HepG2 (cell line): ENCODE measurements around the gene NR1H3. TPM values are rescaled to one million over a fixed set of nuclear protein-coding genes. Genes with fewer than 3 reads are reported as not detected.

ENCODE experiments used
- ATAC-seq: fragments of 200-7000 bp; cut with Tn5 transposase; 3 replicates; pipeline ENCODE4 v1.9.1; 2020; ENCODE audit warnings: mild to moderate bottlenecking, moderate library complexity
- BruUV-seq: library from RNA; stranded (reverse); fragments of 400-500 nt; replicated peaks from 2 replicates; lab custom pipeline; 2021; lab: Mats Ljungman, UMichigan
- CTCF ChIA-PET: fragments of 300-600 bp; formaldehyde crosslinking; extraction: SDS; loops from one replicate; lab custom pipeline; 2021; ENCODE audit warnings: low total read pairs, inconsistent platforms, low intra/inter-chr PET ratio; lab: Yijun Ruan, JAX
- POLR2A ChIA-PET: fragments of 350-600 bp; sonication (Branson Sonifier 250); formaldehyde crosslinking; loops from one replicate; lab custom pipeline; 2020; ENCODE audit warnings: antibody characterized with exemption, inconsistent platforms; lab: Yijun Ruan, JAX
- DNase-seq: peaks from one replicate; pipeline ENCODE4 v3.0.0-alpha.2; 2015; ENCODE audit warnings: low spot score
- FAIRE-seq: peaks from 3 replicates; lab custom pipeline; 2011; peaks lifted over from hg19 to GRCh38; lab: Jason Lieb, UNC
- H2AFZ ChIP-seq: one replicate; pipeline ENCODE4 v1.6.1; 2011; ENCODE audit warnings: low read length, inconsistent platforms
- H3K27ac ChIP-seq: fragments of 300-600 bp; 3 replicates; pipeline ENCODE4 v1.8.0; 2011; ENCODE audit warnings: mixed run types, mild to moderate bottlenecking, mixed read lengths, low read length, inconsistent platforms; ENCODE audit not compliant: insufficient read depth; ENCODE audit errors: extremely low read length
- H3K27me3 ChIP-seq, 2 experiments: fragments of 200-600 bp in 1 of 2; 2 replicates in 1 of 2; 3 replicates in 1 of 2; pipeline versions ENCODE4 v1.6.0 to v1.8.0; 2011; ENCODE audit warnings: low read length in 2 of 2, mild to moderate bottlenecking in 2 of 2, moderate library complexity in 2 of 2, inconsistent platforms in 1 of 2; ENCODE audit not compliant: insufficient read depth in 2 of 2, control insufficient read depth in 1 of 2
- H3K36me3 ChIP-seq, 2 experiments: fragments of 200-600 bp in 1 of 2; replicated peaks in 1 of 2; 2 replicates in 1 of 2; 3 replicates in 1 of 2; pipeline versions ENCODE4 v1.5.1 to v1.8.0; 2011; ENCODE audit warnings: low read length in 2 of 2, inconsistent platforms in 1 of 2; ENCODE audit not compliant: insufficient read depth in 2 of 2, control insufficient read depth in 1 of 2
- H3K4me1 ChIP-seq: 2 replicates; pipeline ENCODE4 v1.5.1; 2012; ENCODE audit warnings: low read length, inconsistent platforms; ENCODE audit not compliant: insufficient read depth
- H3K4me2 ChIP-seq: 2 replicates; pipeline ENCODE4 v1.6.0; 2011; ENCODE audit warnings: low read depth, low read length, inconsistent platforms
- H3K4me3 ChIP-seq, 3 experiments: fragments of 200-600 bp in 1 of 3; sonication (generic), shearing (Covaris generic) in 1 of 3; replicated peaks in 1 of 3; 2 replicates each; pipeline ENCODE4 v1.5.1; 2011 to 2016; ENCODE audit warnings: low read length in 3 of 3, inconsistent platforms in 2 of 3, low read depth in 2 of 3, mild to moderate bottlenecking in 2 of 3, control low read depth in 1 of 3, mixed read lengths in 1 of 3; ENCODE audit not compliant: insufficient read depth in 1 of 3
- H3K79me2 ChIP-seq: one replicate; pipeline ENCODE4 v1.6.1; 2011; ENCODE audit warnings: low read length, inconsistent platforms; ENCODE audit not compliant: insufficient read depth
- H3K9ac ChIP-seq: 2 replicates; pipeline ENCODE4 v1.6.0; 2011; ENCODE audit warnings: mild to moderate bottlenecking, low read depth, low read length, inconsistent platforms; ENCODE audit not compliant: insufficient read depth
- H3K9me3 ChIP-seq: 2 replicates; pipeline ENCODE4 v1.5.1; 2012; ENCODE audit warnings: mild to moderate bottlenecking, low read length
- H4K20me1 ChIP-seq: 2 replicates; pipeline ENCODE4 v1.6.0; 2011; ENCODE audit warnings: inconsistent platforms, mild to moderate bottlenecking, low read length, moderate library complexity; ENCODE audit not compliant: insufficient read depth
- IRX3 ChIP-seq: sonication (generic); formaldehyde crosslinking; IDR thresholded peaks from 2 replicates; pipeline ENCODE4 v1.8.1; 2023; ENCODE audit warnings: mild to moderate bottlenecking, low read depth, missing genetic modification reagents, borderline replicate concordance
- KDM2A ChIP-seq: sonication (generic); formaldehyde crosslinking; IDR thresholded peaks from 2 replicates; pipeline ENCODE4 v1.4.0; 2020; ENCODE audit warnings: low read depth, missing genetic modification reagents, borderline replicate concordance
- NFIB ChIP-seq: sonication (generic); formaldehyde crosslinking; IDR thresholded peaks from 2 replicates; pipeline ENCODE4 v1.9.0; 2021; ENCODE audit warnings: missing genetic modification reagents, mild to moderate bottlenecking, borderline replicate concordance
- SIN3B ChIP-seq: fragments of 150-350 bp; IDR thresholded peaks from 2 replicates; pipeline ENCODE4 v1.6.1; 2014; ENCODE audit warnings: low read length
- TCF7 ChIP-seq: sonication (generic); IDR thresholded peaks from 2 replicates; pipeline ENCODE4 v1.6.1; 2016; ENCODE audit warnings: antibody characterized with exemption, low read depth
- TOPORS ChIP-seq: sonication (generic); formaldehyde crosslinking; IDR thresholded peaks from 2 replicates; pipeline ENCODE4 v1.8.0; 2023; ENCODE audit warnings: mild to moderate bottlenecking, missing genetic modification reagents
- ZFY ChIP-seq: sonication (generic); formaldehyde crosslinking; IDR thresholded peaks from 2 replicates; pipeline ENCODE4 v1.4.0; 2020; ENCODE audit warnings: missing genetic modification reagents
- ZNF3 ChIP-seq: IDR thresholded peaks from 2 replicates; pipeline ENCODE4 v1.7.0; 2017; ENCODE audit warnings: inconsistent platforms
- ZNF337 ChIP-seq: sonication (generic); formaldehyde crosslinking; IDR thresholded peaks from 2 replicates; pipeline ENCODE4 v1.5.1; 2020; ENCODE audit warnings: missing genetic modification reagents, low read depth, mild to moderate bottlenecking, borderline replicate concordance
- ZNF44 ChIP-seq: sonication (generic); formaldehyde crosslinking; IDR thresholded peaks from 2 replicates; pipeline ENCODE4 v1.5.1; 2020; ENCODE audit warnings: mild to moderate bottlenecking, missing genetic modification reagents
- ZNF616 ChIP-seq: sonication (generic); formaldehyde crosslinking; IDR thresholded peaks from 2 replicates; pipeline ENCODE4 v1.5.0; 2020; ENCODE audit warnings: low read depth, mild to moderate bottlenecking, missing genetic modification reagents
- WGBS: methylation state at CpG from one replicate; pipeline ENCODE4 v1.1.6; 2017; ENCODE audit warnings: low lambda C conversion rate; 5-methylcytosine and 5-hydroxymethylcytosine counted together
- in situ Hi-C: cut with HindIII; loops from 2 replicates; pipeline ENCODE4 v1.10.0; 2017; ENCODE audit warnings: low pct_unique_long_range_greater_than_20kb; ENCODE audit not compliant: extremely low pct_ligation_motif_present
- intact Hi-C: fragments of 100-400 bp; cut with micrococcal nuclease; formaldehyde crosslinking; loops from one replicate; pipeline ENCODE4 v1.10.0; 2022; ENCODE audit not compliant: unreplicated experiment
- polyA plus RNA-seq, 8 experiments: library from polyadenylated mRNA; depleted of rRNA in 3 of 8; stranded (reverse) in 7 of 8; unstranded in 1 of 8; fragments of >200 nt; fragmentation: Illumina TruSeq in 4 of 8; extraction: Trizol in 4 of 8; gene quantifications; 2 replicates each; pipeline versions ENCODE4 v1.2.1 to v1.2.3, GENCODE V29; 2011 to 2016; ENCODE audit warnings: low read depth in 4 of 8, missing spikeins in 1 of 8, mixed read lengths in 1 of 8; ENCODE audit not compliant: insufficient read depth in 1 of 8
- total RNA-seq, 5 experiments: library from RNA; depleted of rRNA; stranded (reverse); fragments of >200 nt; fragmentation: Illumina TruSeq; extraction: Trizol; gene quantifications; 2 replicates each; pipeline ENCODE4 v1.2.3, GENCODE V29; 2016; ENCODE audit warnings: low read depth in 1 of 5
- TF ChIP-seq, protein P1 (sequence below): sonication (generic); formaldehyde crosslinking; IDR thresholded peaks from 2 replicates; pipeline ENCODE4 v1.4.0; 2020; ENCODE audit warnings: missing genetic modification reagents
- TF ChIP-seq, protein P2 (sequence below): conservative IDR thresholded peaks from 2 replicates; pipeline ENCODE4 v1.6.1; 2018; ENCODE audit warnings: missing genetic modification reagents
- TF ChIP-seq, protein P3 (sequence below): sonication (generic); formaldehyde crosslinking; IDR thresholded peaks from 2 replicates; pipeline ENCODE4 v1.4.0; 2020; ENCODE audit warnings: missing genetic modification reagents
- TF ChIP-seq, protein P4 (sequence below): sonication (generic); formaldehyde crosslinking; IDR thresholded peaks from 2 replicates; pipeline ENCODE4 v1.8.0; 2023; ENCODE audit warnings: mild to moderate bottlenecking, missing genetic modification reagents

NR1H3 gene
- total and polyA plus RNA-seq, 2 of the 13 experiments (the other 11 are each of a cell fraction or from before 2014, with no cell fraction given): 41.8 to 102 TPM

DNA sequence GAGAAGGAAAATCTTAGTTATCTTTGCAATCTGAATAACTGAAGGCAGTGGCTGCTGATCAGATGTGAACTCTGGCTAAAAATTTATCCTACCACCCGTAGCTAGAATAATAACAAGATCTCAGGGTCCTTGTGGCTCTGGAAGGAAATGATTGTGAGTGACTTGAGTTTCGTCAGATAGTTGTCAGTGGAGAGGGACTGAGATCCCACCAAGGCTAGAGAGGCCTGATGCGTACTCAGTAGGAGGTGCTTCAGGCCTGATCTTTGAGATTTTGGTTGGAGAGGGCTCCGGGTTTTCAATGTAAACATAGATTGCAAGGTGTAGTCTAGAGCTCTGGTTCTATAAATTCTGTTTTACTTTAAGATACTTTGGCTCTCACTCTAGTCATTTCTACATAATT lies 13.5 kb downstream of the NR1H3 start:
- CTCF ChIA-PET: no interaction called here
- 12% methylated on average over 4 of the region's 4 CpGs for WGBS
- POLR2A ChIA-PET: interaction anchor here (0.7 to 2.4 kb wide), 10 partner anchors 9 to 354 kb away, joined by 3 to 12 read pairs (median 5); partner anchors contain the start of genes ACP2, DDB2 and NR1H3
- in situ Hi-C loops: no loop called here
- Histone ChIP-seq H3K4me3 (peak overlapping the region; percentile 70 to 92 (median 82); a peak in 5 of 6 replicates), H3K27ac (no peak overlapping the region), H3K36me3 (peaks cover 10 to 26% of the 10 kb centered on the region in 2 experiments), H3K4me1 (peaks cover 43% of the 10 kb centered on the region), H3K9ac (peak overlapping the region; percentile 48), H3K79me2 (peaks cover 40% of the 10 kb centered on the region), H4K20me1 (peaks cover 23% of the 10 kb centered on the region; the same call in 1 of the 2 replicates), H3K27me3 (no peaks in the 10 kb centered on the region), H3K9me3 (no peaks in the 10 kb centered on the region), H2AFZ (no peak overlapping the region), H3K4me2 (peak overlapping the region; percentile 95)
- DNase-seq (no peak), ATAC-seq (no peak), FAIRE-seq (no peak)
- TSS peak; percentile 50 for BruUV-seq
- intact Hi-C loops: no loop called here
- TF ChIP-seq, protein P1, sequence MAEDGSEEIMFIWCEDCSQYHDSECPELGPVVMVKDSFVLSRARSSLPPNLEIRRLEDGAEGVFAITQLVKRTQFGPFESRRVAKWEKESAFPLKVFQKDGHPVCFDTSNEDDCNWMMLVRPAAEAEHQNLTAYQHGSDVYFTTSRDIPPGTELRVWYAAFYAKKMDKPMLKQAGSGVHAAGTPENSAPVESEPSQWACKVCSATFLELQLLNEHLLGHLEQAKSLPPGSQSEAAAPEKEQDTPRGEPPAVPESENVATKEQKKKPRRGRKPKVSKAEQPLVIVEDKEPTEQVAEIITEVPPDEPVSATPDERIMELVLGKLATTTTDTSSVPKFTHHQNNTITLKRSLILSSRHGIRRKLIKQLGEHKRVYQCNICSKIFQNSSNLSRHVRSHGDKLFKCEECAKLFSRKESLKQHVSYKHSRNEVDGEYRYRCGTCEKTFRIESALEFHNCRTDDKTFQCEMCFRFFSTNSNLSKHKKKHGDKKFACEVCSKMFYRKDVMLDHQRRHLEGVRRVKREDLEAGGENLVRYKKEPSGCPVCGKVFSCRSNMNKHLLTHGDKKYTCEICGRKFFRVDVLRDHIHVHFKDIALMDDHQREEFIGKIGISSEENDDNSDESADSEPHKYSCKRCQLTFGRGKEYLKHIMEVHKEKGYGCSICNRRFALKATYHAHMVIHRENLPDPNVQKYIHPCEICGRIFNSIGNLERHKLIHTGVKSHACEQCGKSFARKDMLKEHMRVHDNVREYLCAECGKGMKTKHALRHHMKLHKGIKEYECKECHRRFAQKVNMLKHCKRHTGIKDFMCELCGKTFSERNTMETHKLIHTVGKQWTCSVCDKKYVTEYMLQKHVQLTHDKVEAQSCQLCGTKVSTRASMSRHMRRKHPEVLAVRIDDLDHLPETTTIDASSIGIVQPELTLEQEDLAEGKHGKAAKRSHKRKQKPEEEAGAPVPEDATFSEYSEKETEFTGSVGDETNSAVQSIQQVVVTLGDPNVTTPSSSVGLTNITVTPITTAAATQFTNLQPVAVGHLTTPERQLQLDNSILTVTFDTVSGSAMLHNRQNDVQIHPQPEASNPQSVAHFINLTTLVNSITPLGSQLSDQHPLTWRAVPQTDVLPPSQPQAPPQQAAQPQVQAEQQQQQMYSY (CRISPR knock-in tag): peak; percentile 32; the same call in 1 of the 2 replicates
- TF ChIP-seq ZNF337 (CRISPR knock-in tag) (no peak), TCF7 (no peak), SIN3B (no peak), KDM2A (no peak), NFIB (no peak), ZNF44 (no peak), TOPORS (no peak), ZNF3 (CRISPR knock-in tag) (no peak), ZFY (0 out of 2 replicates have a peak, but pooled peaks have one; percentile 13), IRX3 (CRISPR knock-in tag) (no peak), ZNF616 (no peak)
- TF ChIP-seq, protein P2, sequence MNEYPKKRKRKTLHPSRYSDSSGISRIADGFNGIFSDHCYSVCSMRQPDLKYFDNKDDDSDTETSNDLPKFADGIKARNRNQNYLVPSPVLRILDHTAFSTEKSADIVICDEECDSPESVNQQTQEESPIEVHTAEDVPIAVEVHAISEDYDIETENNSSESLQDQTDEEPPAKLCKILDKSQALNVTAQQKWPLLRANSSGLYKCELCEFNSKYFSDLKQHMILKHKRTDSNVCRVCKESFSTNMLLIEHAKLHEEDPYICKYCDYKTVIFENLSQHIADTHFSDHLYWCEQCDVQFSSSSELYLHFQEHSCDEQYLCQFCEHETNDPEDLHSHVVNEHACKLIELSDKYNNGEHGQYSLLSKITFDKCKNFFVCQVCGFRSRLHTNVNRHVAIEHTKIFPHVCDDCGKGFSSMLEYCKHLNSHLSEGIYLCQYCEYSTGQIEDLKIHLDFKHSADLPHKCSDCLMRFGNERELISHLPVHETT (CRISPR knock-in tag): no peak
- TF ChIP-seq, protein P3, sequence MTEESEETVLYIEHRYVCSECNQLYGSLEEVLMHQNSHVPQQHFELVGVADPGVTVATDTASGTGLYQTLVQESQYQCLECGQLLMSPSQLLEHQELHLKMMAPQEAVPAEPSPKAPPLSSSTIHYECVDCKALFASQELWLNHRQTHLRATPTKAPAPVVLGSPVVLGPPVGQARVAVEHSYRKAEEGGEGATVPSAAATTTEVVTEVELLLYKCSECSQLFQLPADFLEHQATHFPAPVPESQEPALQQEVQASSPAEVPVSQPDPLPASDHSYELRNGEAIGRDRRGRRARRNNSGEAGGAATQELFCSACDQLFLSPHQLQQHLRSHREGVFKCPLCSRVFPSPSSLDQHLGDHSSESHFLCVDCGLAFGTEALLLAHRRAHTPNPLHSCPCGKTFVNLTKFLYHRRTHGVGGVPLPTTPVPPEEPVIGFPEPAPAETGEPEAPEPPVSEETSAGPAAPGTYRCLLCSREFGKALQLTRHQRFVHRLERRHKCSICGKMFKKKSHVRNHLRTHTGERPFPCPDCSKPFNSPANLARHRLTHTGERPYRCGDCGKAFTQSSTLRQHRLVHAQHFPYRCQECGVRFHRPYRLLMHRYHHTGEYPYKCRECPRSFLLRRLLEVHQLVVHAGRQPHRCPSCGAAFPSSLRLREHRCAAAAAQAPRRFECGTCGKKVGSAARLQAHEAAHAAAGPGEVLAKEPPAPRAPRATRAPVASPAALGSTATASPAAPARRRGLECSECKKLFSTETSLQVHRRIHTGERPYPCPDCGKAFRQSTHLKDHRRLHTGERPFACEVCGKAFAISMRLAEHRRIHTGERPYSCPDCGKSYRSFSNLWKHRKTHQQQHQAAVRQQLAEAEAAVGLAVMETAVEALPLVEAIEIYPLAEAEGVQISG (CRISPR knock-in tag): 0 out of 2 replicates have a peak, but pooled peaks have one; percentile 37
- TF ChIP-seq, protein P4, sequence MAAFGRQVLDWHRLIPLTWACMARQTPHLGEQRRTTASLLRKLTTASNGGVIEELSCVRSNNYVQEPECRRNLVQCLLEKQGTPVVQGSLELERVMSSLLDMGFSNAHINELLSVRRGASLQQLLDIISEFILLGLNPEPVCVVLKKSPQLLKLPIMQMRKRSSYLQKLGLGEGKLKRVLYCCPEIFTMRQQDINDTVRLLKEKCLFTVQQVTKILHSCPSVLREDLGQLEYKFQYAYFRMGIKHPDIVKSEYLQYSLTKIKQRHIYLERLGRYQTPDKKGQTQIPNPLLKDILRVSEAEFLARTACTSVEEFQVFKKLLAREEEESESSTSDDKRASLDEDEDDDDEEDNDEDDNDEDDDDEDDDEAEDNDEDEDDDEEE: no peak
